ENCODE measurements around the gene LRMDA.

LRMDA gene

GRCh38 chr10:76306856-76307255 lies 875.4 kb downstream of the LRMDA start:
- no peak for DNase-seq (ENCODE audit: low read depth)

- no peak for DNase-seq (ENCODE audit: low read depth)
These were observed 877.6 kb downstream of the LRMDA start for GRCh38 chr10:76309070-76309469.

GRCh38 chr10:76309741-76310587 lies 878.5 kb downstream of the LRMDA start:
- DNase-seq (ENCODE audit: low read depth): no peak

GRCh38 chr10:76310588-76311080 lies 879.2 kb downstream of the LRMDA start:
- no peak for DNase-seq (ENCODE audit: low read depth)

- DNase-seq (ENCODE audit: low read depth): no peak
These were observed 880.6 kb downstream of the LRMDA start for GRCh38 chr10:76311752-76312636.

GRCh38 chr10:76315240-76315639 lies 883.8 kb downstream of the LRMDA start:
- DNase-seq (ENCODE audit: low read depth): no peak

- DNase-seq (ENCODE audit: low read depth): no peak
These were observed 884.8 kb downstream of the LRMDA start for GRCh38 chr10:76316234-76316633.

GRCh38 chr10:76317078-76317477 lies 885.7 kb downstream of the LRMDA start:
- DNase-seq (ENCODE audit: low read depth): no peak

GRCh38 chr10:76318211-76318610 lies 886.8 kb downstream of the LRMDA start:
- no peak for DNase-seq (ENCODE audit: low read depth)

- no peak for DNase-seq (ENCODE audit: low read depth)
These were observed 888.2 kb downstream of the LRMDA start for GRCh38 chr10:76319661-76320060.

GRCh38 chr10:76324283-76324682 lies 892.9 kb downstream of the LRMDA start:
- no peak for DNase-seq (ENCODE audit: low read depth)

GRCh38 chr10:76327441-76327840 lies 896.0 kb downstream of the LRMDA start:
- no peak for DNase-seq (ENCODE audit: low read depth)

GRCh38 chr10:76328348-76328747 lies 896.9 kb downstream of the LRMDA start:
- DNase-seq (ENCODE audit: low read depth): no peak

- DNase-seq (ENCODE audit: low read depth): no peak
These were observed 898.6 kb downstream of the LRMDA start for GRCh38 chr10:76329891-76330575.

GRCh38 chr10:76331742-76332141 lies 900.3 kb downstream of the LRMDA start:
- DNase-seq (ENCODE audit: low read depth): no peak

GRCh38 chr10:76333326-76333725 lies 901.9 kb downstream of the LRMDA start:
- no peak for DNase-seq (ENCODE audit: low read depth)

GRCh38 chr10:76333796-76334195 lies 902.4 kb downstream of the LRMDA start:
- no peak for DNase-seq (ENCODE audit: low read depth)

GRCh38 chr10:76334255-76334654 lies 902.8 kb downstream of the LRMDA start:
- DNase-seq (ENCODE audit: low read depth): no peak

GRCh38 chr10:76336213-76336963 lies 905.0 kb downstream of the LRMDA start:
- DNase-seq (ENCODE audit: low read depth): no peak

GRCh38 chr10:76337641-76338040 lies 906.2 kb downstream of the LRMDA start:
- no peak for DNase-seq (ENCODE audit: low read depth)

- no peak for DNase-seq (ENCODE audit: low read depth)
These were observed 906.8 kb downstream of the LRMDA start for GRCh38 chr10:76338187-76338586.

- no peak for DNase-seq (ENCODE audit: low read depth)
These were observed 910.3 kb downstream of the LRMDA start for GRCh38 chr10:76341740-76342139.

All from activated T-helper 9 cell treated with anti-CD3 and anti-CD28 coated beads, Interleukin-2, amount 50 U/mL, for 16 hours (primary cell).